ENCODE results near the gene VAV3.

- TF ChIP-seq CTCF (IDR thresholded peaks at IDR 0.05 in 4 of 5, conservative IDR thresholded peaks at IDR 0.05 in 1 of 5) (no peak), POLR2A (IDR thresholded peaks at IDR 0.05) (no peak)
These were observed 170.4 kb downstream of the VAV3 start for GRCh38 chr1:107794571-107794970.

Measured in gastrocnemius medialis (tissue), 4 donors.